Colon (tissue), 2 donors: ENCODE results near the gene GGCX.
A peak's percentile ranks its signal among the peaks of the same experiment; 100 is the strongest.
"Not testable (repeated sequence)": the region's sequence is repeated elsewhere in the genome, so short reads cannot be mapped to it uniquely, and the experiment has no call there.

Experiments
- FAIRE-seq: peaks from 2 replicates; lab custom pipeline; 2012; peaks lifted over from hg19 to GRCh38; lab: Jason Lieb, UNC
- donor health status: control.
- donor health status: control.

The GGCX gene

GRCh38 chr2:85561280-85562212 is at the start of gene GGCX:
GGCX (minus strand) TSS chr2:85561493; CDS start chr2:85561428, 65 bp downstream.
- FAIRE-seq, result no peak

- no peak for FAIRE-seq
Observed at GRCh38 chr2:85607268-85608215, 46.2 kb upstream of the GGCX start.

DNA sequence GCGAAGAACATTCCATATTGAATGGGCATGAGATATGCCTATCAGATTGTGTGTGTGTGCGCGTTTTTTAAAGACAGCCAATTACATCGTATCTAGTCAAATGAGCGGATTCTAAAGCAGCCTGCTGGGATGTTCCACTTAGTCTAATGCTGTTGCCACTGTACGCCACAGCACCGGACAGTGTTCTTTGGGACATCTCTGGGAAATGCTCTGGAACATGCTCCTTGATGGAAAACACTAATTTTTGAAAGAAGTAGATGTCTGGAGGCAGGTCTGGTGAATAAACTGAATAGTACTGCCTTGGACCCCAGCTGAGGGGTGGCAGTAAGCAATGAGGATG is 44.8 kb upstream of the GGCX start:
- FAIRE-seq, result no peak

GRCh38 chr2:85605406-85606115 is 44.3 kb upstream of the GGCX start:
- FAIRE-seq, result no peak

DNA sequence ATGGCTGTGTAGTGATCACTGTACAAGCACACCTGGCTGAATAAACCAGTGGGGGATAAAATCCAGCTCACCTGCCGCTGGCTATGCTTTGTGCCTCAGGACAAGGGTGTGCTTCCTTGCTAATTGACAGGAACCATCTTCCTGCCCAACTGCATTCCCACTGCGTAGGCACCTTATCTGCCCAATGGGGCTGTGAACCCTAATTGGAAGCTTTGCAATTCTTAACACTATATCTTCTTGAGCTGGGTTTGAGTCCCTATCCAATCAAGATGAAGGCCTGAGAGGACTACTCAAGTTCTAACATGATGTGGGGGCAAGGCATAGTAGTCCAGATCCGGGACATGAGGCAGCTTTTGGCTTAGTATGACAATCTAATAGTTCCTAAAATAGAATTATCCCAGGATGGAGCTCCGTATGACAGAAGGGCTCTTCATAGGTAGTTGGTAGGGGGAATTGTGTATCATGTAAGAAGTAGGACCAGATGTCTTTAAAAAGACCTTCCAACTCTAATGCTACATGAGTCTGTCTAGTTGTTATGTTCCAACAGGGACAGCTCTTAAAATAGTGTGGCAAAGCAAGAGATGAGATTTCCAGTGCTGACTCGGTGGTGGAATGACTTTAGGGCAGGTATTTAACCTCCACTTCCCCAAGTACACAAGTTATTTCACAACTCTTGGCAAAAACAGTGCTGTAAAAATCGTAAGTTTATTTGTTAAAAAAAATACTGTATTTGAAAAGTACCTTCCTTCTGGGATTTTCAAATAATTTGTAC is 43.5 kb upstream of the GGCX start:
- no peak for FAIRE-seq

- not testable (repeated sequence) for FAIRE-seq
Observed at GRCh38 chr2:85604133-85604444, 42.8 kb upstream of the GGCX start.

GRCh38 chr2:85602476-85603234 is 41.4 kb upstream of the GGCX start, which contains the start of gene TMEM150A:
TMEM150A (minus strand) TSS chr2:85602698; CDS start chr2:85601948, 750 bp downstream.
- no peak for FAIRE-seq

- FAIRE-seq, result no peak
Observed at GRCh38 chr2:85601771-85602475, 40.6 kb upstream of the GGCX start.

GRCh38 chr2:85600951-85601770 is 39.9 kb upstream of the GGCX start:
- FAIRE-seq, result no peak

DNA sequence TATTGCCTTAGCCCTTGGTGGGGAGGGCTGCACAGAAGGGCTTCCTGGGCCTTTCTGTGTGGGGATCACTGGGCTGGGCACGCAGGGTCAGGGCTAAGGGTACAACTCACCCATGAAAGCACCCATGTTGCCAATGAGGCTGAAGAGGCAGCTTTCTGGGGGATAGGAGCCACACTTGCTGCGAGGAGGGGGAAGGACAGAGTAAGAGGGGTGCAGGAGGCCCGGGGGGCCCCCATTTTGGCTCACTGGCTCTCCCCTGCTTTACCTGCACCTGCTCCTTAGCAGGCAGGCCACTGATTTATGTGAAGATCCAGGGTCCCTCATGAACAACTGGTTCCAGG is 38.9 kb upstream of the GGCX start:
- FAIRE-seq, result no peak

GRCh38 chr2:85599468-85600234 is 38.4 kb upstream of the GGCX start:
- no peak for FAIRE-seq

GRCh38 chr2:85598594-85599340 is 37.5 kb upstream of the GGCX start:
- no peak for FAIRE-seq

- FAIRE-seq, result no peak
Observed at GRCh38 chr2:85597241-85597640, 35.9 kb upstream of the GGCX start.

GRCh38 chr2:85596486-85597143 is 35.3 kb upstream of the GGCX start:
- no peak for FAIRE-seq

- FAIRE-seq, result no peak
Observed at GRCh38 chr2:85596026-85596333, 34.7 kb upstream of the GGCX start.

DNA sequence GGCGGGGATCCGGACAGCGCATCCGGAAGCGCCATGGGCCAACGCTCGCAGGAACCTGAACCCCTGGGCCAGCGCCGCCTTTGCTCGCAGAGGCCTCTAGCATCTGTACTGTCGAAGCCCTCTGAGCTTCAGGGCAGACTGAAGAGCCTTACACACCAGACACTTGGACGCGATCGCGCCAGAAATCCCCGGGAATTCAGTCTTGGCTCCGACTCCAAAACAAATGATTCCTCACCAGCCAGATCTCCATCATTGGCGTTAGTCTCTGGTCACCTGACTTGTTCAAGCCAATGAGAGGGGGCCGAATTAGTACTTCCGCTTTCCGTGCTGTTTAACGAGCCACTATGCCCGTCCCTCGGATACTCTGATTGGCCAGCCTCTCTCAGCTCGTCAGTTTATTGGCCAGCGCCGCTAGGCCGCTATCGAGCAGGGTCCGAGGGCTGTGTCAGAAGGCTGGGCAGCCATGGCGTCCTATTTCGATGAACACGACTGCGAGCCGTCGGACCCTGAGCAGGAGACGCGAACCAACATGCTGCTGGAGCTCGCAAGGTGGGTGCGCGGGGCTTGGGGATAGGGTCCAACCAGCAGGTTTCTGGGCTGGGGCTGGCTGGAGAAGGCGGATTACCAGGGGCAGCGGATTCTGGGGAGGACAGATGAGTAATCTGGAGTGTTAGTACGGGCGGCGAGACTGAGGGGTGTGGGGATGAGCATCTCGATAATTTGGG is 34.2 kb upstream of the GGCX start, which contains the start of gene RNF181:
RNF181 (plus strand) TSS at position 445 of the 725 bp plus-strand sequence; CDS start at position 464, 19 bp downstream.
- peak; percentile 85 for FAIRE-seq
